Stomach (tissue), 4 donors: ENCODE measurements around the gene EML4.

Experiments used
- POLR2A ChIP-seq, 4 donors: fragments of 450-650 bp; IDR thresholded peaks; one replicate each; pipeline ENCODE4 v1.6.1; 2016; ENCODE audit warnings: antibody characterized with exemption in 4 of 4, control low read depth in 2 of 4, mild to moderate bottlenecking in 1 of 4, moderate library complexity in 1 of 4
- TF ChIP-seq, protein P1 (sequence below), 7 experiments: fragments of 450-650 bp in 4 of 7; fragments of 200-600 bp in 3 of 7; sonication (generic) in 3 of 7; IDR thresholded peaks; one replicate each; pipeline ENCODE4 v1.5.1; 2016 to 2019; ENCODE audit warnings: antibody characterized with exemption in 7 of 7, control low read depth in 2 of 7, mild to moderate bottlenecking in 1 of 7

DNA sequence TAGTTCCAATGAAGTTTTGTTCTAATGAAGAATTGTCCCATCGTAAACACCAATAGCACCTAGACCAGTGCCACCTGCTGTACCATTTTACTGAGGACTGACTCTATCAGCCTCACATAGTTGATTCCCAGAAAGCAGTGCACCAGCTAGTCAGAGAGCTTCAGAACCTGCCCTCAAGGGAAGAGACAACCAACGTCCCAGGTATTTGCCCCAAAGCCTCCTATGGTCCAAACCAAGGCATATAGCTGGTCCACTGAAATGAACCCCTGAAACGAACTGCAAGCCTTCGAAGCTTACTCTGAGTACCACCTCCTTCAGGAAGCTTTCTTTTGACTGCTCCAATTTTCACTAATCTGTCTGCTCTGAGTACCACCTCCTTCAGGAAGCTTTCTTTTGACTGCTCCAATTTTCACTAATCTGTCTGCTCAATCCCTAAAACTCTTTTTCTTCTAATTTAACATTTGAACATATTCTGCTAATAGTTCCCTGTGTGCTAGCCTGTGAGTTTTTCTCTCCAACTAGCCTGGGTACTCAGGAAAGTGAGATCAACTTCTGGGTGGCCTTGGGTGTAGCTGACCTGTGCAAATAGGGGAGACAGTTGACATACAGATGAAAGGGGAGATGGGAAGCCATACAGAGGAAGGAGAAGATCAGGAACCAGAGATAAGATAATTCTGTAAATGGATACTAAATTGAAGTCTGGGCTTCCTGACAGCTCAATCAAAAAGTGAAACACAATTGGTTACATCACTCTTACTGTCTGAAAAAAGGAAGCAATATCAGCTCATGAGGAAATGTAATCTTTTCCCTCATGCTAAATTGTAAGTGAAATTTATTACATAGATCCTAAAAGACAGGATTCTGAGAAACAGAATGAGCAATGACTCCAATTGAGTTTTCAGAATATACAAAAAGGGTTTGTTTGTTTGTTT, 33.5 kb upstream of the EML4 start:
- TF ChIP-seq, protein P1, sequence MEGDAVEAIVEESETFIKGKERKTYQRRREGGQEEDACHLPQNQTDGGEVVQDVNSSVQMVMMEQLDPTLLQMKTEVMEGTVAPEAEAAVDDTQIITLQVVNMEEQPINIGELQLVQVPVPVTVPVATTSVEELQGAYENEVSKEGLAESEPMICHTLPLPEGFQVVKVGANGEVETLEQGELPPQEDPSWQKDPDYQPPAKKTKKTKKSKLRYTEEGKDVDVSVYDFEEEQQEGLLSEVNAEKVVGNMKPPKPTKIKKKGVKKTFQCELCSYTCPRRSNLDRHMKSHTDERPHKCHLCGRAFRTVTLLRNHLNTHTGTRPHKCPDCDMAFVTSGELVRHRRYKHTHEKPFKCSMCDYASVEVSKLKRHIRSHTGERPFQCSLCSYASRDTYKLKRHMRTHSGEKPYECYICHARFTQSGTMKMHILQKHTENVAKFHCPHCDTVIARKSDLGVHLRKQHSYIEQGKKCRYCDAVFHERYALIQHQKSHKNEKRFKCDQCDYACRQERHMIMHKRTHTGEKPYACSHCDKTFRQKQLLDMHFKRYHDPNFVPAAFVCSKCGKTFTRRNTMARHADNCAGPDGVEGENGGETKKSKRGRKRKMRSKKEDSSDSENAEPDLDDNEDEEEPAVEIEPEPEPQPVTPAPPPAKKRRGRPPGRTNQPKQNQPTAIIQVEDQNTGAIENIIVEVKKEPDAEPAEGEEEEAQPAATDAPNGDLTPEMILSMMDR (IDR thresholded peaks at IDR 0.05) = no peak
- no peak for TF ChIP-seq POLR2A (IDR thresholded peaks at IDR 0.05)
